ENCODE data around the gene PLXNB2. TPM values are rescaled to one million over a fixed set of nuclear protein-coding genes. Genes with fewer than 3 reads are reported as not detected.
A peak's percentile ranks its signal among the peaks of the same experiment; 100 is the strongest.
"Not testable (repeated sequence)": the region's sequence is repeated elsewhere in the genome, so short reads cannot be mapped to it uniquely, and the experiment has no call there.

PLXNB2 gene
- total RNA-seq, 1 experiment from 2014 or later = 80.7 TPM

DNA sequence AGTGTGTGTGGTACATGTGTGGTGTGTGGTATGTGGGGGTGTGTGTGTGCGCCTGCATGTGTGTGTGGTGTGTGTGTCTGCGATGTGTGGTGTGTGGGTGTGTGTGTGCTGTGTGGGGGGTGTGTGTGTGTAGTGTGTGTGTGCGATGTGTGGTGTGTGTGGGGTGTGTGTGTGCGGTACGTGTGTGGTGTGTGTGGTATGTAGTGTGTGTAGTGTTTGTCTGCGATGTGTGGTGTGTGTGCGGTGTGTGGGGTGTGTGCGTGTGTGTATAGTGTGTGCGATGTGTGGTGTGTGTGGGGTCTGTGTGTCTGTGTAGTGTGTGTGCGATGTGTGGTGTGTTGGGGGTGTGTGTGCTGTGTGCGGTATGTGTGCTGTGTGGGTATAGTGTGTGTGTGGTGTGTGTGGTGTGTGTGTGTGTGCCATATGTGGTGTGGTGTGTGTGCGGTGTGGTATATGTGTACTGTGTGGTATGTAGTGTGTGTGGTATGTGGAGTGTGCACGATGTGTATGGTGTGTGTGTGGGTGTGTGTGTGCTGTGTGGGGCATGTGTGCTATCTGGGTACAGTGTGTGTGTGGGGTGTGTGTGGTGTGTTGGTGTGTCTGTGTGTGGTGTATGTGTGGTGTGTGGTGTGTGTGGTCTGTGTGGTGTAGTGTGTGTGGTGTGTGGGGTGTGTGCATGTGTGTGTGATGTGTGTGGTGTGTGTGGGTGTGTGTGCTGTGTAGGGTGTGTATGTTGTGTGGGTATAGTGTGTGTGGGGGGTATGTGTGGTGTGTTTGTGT, 30.0 kb upstream of the PLXNB2 start:
- H3K27me3 ChIP-seq = no peaks in the 10 kb centered on the region
- no peak for DNase-seq

DNA sequence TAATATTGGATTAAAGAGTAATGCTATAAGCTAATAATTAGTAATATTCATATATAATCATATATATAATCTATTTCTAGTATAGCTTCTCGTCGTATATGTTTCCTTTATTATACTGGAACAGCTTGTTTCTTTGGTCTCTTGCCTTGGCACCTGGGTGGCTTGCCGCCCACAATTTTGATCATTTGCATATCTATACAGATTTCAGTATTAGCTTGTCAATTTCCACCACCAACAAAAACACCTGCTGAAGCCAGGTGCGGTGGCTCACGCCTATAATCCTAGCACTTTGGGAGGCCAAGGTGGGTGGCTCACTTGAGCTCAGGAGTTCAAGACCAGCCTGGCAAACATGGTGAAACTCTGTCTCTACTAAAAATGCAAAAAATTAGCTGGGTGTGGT, 27.0 kb upstream of the PLXNB2 start:
- not testable (repeated sequence) for DNase-seq, H3K4me3 ChIP-seq, H3K27me3 ChIP-seq, H3K9me3 ChIP-seq, H3K36me3 ChIP-seq

More for the DNA sequence above, 30.0 kb upstream of the PLXNB2 start:
- Histone ChIP-seq H3K9me3 (no peaks in the 10 kb centered on the region), H3K36me3 (no peaks in the 10 kb centered on the region), H3K4me3 (no peak overlapping the region)

DNA sequence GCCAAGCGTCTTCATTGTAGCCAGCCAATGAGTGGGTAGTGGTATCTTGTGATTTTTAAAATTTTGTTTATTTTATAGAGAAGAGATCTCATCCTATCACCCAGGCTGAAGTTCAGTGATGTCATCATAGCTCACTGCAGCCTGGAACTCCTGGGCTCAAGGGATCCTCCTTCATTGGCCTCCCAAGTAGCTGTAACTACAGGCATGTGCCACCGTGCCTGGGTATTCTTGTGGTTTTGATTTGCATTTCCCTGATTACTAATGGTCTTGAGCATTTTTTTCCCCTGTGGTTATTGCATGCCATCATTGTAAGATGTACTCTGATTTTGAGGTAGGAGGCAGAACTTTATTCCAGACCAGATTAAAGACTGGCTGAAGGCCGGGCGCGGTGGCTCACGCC, 21.8 kb upstream of the PLXNB2 start:
- H3K27me3 ChIP-seq = no peaks in the 10 kb centered on the region
- no peaks in the 10 kb centered on the region; the same call in 1 of the 2 replicates for H3K36me3 ChIP-seq
- no peaks in the 10 kb centered on the region for H3K9me3 ChIP-seq
- H3K4me3 ChIP-seq = no peak overlapping the region
- DNase-seq = peak; percentile 58

DNA sequence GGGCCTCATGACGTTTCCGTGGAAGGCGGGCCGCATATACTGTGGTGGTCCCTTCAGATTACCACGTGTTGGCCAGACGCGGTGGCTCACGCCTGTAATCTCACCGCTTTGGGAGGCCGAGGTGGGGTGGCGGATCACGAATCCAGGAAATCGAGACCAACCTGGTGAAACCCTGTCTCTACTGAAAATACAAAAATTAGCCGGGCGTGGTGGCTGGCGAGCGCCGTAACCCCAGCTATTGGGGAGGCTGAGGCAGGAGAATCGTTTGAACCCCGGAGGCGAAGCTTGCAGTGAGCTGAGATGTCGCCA, 20.2 kb upstream of the PLXNB2 start:
- Histone ChIP-seq H3K4me3 (peak overlapping the region; percentile 62), H3K9me3 (no peaks in the 10 kb centered on the region), H3K36me3 (no peaks in the 10 kb centered on the region; the same call in 1 of the 2 replicates), H3K27me3 (no peaks in the 10 kb centered on the region)
- no peak for DNase-seq

DNA sequence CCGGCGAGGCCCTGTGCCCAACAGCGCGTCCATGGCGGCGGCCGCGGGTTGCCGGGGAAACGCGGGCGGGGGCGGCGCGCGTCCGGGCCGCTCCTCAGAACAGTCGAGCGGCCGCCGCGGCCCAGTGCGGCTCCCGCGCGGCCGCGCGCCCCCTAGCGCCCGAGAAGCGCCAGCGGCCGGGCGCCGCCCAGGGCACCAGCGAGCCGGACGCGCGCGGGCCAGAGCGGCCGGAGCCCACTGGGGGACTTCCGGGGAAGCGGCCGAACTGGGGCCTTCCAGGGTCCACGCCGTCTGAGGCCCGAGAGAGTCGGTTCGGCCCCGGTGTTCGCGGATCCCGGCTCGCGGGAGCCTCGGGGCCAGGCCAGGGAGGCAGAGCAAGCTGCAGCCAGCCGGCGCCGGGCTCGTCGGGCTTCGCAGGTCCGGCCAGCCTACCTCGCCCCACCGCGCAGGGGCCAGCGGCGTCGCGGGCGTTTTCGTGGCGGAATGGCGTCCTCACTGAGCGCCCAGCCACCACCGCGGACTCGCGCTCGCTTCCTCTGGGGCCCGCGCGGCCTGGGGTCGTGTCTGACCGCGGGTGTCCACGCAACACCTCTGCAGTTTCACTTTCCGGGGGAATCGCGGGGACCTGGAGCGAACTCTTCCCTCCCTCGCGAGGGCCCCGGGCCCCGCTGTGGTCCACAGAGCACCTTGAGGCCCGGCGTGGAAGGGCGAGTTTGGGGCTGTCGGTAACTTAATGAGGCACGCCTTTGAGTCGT, 19.7 kb upstream of the PLXNB2 start, which contains the start of gene DENND6B:
TSS of gene DENND6B (minus strand) at position 57 of the 755 bp plus-strand sequence. CDS start at position 33, 24 bp downstream.
- no peaks in the 10 kb centered on the region for H3K9me3 ChIP-seq
- no peaks in the 10 kb centered on the region for H3K27me3 ChIP-seq
- no peaks in the 10 kb centered on the region; the same call in 1 of the 2 replicates for H3K36me3 ChIP-seq
- peak within 1 kb of the TSS; percentile 62 for H3K4me3 ChIP-seq
- DNase-seq = peak; percentile 79

DNA sequence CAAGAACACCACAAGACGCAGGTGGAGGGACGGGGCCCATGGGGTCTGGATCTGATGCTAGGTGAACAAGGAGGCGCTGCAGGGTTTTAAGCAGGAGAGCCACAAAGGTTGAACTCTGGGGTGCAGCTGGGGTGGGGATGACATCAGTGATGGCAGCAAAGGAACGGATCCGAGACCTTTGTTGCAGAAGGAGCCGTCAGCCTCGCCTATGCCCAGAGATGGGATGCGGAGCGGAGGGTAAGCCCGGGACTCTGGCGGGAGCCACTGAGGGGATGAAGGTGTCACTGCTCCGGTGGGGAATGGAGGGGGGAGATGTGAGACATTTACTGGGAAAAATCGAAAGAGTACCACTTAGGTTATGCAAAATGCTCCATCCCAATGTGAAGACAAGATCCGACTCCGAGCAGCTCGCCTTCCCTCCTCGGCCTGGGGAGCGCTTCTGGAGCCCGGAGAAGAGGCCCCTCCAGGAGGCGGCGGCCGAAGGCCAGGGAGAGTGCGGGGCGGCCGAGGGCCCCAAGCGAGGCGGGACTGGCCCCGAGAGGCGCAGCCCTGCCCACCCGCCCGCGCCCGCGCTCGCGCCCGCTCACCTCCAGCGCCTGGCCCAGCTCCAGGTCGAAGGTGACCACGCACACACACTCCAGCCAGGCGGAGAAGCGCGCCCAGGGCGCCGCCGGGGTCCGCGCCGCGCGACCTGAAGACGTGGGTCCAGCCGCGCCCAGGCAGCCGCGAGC, 18.9 kb upstream of the PLXNB2 start:
- no peaks in the 10 kb centered on the region; the same call in 1 of the 2 replicates for H3K36me3 ChIP-seq
- H3K9me3 ChIP-seq = no peaks in the 10 kb centered on the region
- no peaks in the 10 kb centered on the region for H3K27me3 ChIP-seq
- DNase-seq = no peak
- peak overlapping the region; percentile 62 for H3K4me3 ChIP-seq

DNA sequence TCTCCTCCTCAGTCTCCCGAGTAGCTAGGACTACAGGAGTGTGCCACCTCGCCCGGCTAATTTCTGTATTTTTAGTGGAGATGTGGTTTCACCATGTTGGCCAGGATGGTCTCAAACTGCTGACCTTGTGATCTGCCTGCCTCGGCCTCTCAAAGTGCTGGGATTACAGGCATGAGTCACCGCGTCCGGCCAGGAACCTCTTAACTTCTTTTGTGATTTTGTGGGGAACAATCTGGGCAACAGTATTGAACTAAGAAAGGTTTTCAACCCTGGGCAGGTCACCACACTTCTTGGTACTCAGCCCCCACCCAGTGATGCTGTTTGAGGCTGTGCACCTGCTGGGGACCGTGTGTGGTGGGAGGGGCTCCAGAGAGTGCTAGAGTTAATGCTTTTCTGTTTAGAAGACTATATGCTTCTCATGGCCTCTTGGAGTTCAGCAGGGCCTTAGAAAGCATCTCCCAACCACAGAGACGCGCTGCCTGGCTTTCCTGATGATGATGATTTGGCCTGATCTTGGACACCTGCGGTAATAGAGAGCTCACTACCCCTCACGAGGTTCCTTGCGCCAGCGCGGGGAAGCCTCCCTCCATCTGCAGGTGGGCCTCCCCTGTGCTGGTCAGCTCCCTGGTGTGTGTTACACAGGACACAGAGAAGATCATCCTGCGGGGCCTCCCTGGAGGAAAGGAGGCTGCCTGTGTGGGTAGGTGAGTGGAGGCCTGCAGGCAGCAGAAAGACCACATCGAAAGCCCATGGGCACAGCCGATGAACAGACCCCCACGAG, 18.2 kb upstream of the PLXNB2 start:
- DNase-seq = no peak
- Histone ChIP-seq H3K4me3 (peak overlapping the region; percentile 62; the same call in 1 of the 2 replicates), H3K36me3 (no peaks in the 10 kb centered on the region; the same call in 1 of the 2 replicates)

DNA sequence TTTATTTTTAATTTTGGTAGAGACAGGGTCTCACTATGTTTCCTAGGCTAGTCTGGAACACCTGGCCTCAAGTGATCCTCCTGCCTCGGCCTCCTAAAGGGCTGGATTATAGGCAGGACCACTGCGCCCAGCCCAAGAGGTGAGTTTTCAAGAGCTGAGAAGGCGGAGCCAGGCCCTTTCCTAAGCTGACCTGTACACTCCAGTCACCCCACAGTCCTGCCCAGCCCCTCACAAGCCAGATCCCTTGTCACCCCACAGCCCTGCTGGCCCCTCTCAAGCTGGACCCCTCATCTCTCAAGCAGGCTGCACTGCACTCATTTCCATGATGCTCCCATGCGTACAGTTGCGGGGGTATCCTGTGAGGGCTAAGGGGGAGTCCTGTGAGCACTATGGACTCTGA, 16.5 kb upstream of the PLXNB2 start:
- Histone ChIP-seq H3K36me3 (no peaks in the 10 kb centered on the region; the same call in 1 of the 2 replicates), H3K27me3 (no peaks in the 10 kb centered on the region), H3K4me3 (no peak overlapping the region), H3K9me3 (no peaks in the 10 kb centered on the region)
- DNase-seq = no peak

More for the DNA sequence above, 18.2 kb upstream of the PLXNB2 start:
- Histone ChIP-seq H3K27me3 (no peaks in the 10 kb centered on the region), H3K9me3 (no peaks in the 10 kb centered on the region)

DNA sequence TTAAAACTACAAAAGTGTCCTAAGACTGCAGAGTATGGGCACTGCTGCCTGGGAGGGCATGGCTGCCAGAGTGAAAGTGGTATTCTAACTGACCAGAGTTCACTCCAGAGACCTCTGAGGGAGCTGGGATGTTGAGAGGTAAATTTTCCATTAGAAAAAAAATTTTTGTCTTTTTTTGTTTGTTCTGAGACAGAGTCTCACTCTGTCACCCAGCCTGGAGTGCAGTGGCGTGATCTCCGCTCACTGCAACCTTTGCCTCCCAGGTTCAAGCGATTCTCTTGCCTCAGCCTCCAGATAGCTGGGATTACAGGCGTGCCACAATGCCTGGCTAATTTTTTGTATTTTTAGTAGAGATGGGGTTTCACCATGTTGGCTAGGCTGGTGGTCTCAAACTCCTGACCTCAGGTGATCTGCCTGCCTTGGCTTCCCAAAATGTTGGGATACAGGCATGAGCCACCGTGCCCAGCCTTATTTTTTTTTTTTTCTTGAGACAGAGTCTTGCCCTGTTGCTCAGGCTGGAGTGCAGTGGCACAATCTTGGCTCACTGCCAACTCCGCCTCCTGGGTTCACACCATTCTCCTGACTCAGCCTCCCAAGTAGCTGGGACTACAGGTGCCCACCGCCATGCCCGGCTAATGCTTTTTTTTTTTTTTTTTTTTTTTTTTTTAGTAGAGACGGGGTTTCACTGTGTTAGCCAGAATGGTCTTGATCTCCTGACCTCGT, 15.1 kb upstream of the PLXNB2 start:
- not testable (repeated sequence) for H3K4me3 ChIP-seq, H3K9me3 ChIP-seq, H3K27me3 ChIP-seq, H3K36me3 ChIP-seq, DNase-seq

DNA sequence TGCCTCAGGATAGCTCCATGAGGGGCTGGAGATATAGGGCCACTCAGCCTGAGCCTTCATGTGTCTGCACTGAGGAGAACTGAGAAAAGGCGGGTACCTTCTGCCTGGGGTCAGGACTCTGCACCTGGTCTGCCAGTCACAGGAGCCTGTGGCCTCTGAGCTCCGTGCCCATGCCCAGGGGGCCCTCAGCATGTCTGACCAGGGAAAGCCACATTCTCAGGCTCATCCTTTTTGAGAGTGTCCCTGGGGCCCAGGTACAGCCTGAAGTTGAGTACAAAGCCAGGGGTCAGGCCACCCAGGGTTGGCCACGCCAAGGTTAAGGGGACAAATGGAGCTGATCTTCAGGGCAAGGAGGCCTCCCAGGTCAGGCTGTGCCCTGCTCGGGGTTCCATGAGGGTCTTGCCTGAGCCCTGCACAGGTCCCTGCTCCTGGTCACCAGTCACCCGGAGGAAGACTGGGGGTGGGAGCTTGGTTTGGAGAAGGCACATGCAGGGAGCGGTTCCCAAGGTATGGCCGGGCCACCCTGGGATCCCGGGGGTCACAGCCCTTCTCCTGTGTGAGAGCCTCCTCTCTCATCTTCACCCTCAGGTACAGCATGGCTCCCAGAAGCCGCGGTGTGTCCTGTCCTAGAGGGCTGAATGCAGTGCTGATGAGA, 13.4 kb upstream of the PLXNB2 start:
- DNase-seq = no peak
- no peak overlapping the region for H3K4me3 ChIP-seq
- no peaks in the 10 kb centered on the region for H3K9me3 ChIP-seq
- no peaks in the 10 kb centered on the region for H3K36me3 ChIP-seq
- no peaks in the 10 kb centered on the region for H3K27me3 ChIP-seq

DNA sequence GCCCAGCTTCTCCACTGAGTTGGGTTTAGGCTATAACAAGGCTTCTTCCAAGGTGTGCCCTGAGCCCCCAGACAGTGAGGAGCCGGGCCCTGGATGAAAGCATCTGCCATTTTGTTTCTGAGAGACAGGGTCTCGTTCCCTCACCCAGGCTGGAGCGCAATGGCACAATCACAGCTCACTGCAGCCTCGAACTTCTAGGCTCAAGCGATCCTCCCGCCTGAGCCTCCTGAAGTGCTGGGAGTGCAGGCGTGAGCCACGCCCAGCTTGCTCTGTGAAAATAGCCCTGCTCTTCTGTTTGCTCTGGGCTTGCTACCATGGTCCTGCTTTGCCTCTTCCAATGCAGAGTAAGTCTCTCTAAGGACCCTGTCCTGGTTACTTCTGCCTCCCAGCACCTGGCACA, 12.7 kb upstream of the PLXNB2 start:
- H3K36me3 ChIP-seq = no peaks in the 10 kb centered on the region
- H3K27me3 ChIP-seq = no peaks in the 10 kb centered on the region
- no peaks in the 10 kb centered on the region for H3K9me3 ChIP-seq
- no peak for DNase-seq
- H3K4me3 ChIP-seq = no peak overlapping the region

DNA sequence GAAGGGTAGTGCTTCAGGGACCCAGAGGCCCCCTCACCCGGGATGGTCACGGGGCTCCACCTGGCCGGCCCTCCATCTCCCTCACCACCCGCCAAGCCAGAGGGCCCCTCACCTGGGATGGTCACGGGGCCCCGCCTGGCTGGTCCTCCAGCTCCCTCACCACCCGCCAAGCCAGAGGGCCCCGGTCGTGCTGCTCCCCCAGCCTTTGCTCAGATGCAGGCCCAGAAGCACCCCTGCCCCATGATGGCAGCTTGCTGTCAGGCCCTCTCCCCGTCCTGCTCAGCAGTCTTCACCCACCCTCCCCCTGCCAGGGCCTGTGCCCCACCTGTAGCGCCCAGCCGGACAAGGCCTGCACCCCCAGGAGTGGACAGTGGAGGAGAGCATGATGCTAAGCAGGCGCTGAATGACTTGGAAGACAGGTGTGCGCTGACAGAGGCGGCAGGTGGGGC, 12.1 kb upstream of the PLXNB2 start:
- no peak for DNase-seq
- H3K36me3 ChIP-seq = no peaks in the 10 kb centered on the region
- H3K9me3 ChIP-seq = no peaks in the 10 kb centered on the region
- no peak overlapping the region for H3K4me3 ChIP-seq
- H3K27me3 ChIP-seq = no peaks in the 10 kb centered on the region

DNA sequence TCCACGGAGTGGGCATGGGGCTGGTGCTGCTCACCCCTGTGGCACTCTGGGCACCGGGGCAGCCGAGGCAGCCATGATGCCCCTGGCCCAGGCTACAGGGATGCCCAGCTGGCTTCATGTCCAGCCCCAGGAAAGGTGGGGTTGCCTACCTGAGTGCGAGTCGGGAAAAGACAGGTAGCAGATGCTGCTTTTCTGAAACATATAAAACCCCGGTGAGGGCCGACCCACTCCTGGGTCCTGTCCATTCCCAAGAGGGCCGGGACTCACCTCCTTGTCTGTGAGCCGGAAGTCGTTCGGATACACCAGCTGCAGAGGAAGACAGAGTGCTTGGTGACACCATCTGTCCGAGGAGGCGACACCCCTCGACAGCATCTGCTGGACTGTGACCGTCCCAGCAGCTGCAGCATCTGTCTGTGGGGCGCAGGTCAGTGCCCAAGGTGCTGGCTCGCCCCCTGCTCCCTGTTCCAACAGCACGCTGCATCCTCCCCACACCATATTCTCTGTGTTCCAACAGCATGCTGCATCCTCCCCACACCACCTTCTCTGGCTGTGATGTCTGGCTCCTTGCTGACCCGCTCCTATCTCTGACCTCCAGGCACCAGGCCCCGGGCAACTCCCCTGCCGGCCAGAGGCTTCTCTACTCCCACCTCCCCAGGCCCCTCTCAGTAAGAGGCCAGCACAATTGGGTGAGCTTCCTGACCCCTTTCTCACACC, 11.4 kb upstream of the PLXNB2 start:
- Histone ChIP-seq H3K27me3 (no peaks in the 10 kb centered on the region), H3K4me3 (no peak overlapping the region), H3K9me3 (no peaks in the 10 kb centered on the region), H3K36me3 (no peaks in the 10 kb centered on the region)
- DNase-seq = no peak

DNA sequence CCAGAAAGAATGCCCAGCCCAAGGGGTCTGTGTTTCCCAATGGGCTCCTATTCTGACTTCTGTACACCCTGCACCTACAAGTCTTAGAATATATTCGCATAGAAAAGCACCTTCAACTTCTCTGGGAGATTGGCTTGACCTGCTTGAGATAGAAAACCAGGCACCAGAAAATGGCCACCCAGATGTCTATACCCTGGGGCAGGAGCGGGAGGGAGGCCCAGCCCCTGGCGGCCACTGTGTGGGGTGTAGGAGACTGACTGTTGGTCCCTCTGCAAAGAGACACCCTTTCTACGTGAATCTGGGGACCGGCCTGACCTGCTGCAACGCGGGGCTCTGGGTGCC, 10.9 kb upstream of the PLXNB2 start:
- H3K9me3 ChIP-seq = no peaks in the 10 kb centered on the region
- no peak for DNase-seq

DNA sequence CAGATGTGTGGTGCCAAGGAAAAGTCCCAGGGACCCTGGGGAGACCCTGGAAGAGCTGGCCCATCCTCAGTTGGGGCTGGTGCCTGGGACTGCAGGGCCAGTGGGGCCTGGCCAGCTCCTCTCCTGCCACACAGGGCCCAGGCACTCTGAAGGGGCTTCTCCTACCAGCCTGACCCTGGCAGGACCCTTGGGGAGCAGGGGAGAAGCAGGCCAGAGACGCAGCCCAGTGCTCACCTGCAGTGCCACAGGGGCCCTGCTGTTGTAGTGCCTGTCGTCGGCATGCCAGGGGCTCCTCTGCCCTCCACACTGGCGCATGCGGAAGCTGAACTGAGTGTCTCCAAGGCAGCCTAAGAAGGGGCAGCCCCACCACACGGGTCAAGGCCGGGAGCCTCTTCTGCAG, 10.2 kb upstream of the PLXNB2 start:
- Histone ChIP-seq H3K27me3 (no peaks in the 10 kb centered on the region), H3K36me3 (no peaks in the 10 kb centered on the region), H3K4me3 (no peak overlapping the region), H3K9me3 (no peaks in the 10 kb centered on the region)
- no peak for DNase-seq

More for the DNA sequence above, 10.9 kb upstream of the PLXNB2 start:
- H3K36me3 ChIP-seq = no peaks in the 10 kb centered on the region
- H3K27me3 ChIP-seq = no peaks in the 10 kb centered on the region
- H3K4me3 ChIP-seq = no peak overlapping the region
